Measurements from ENCODE around the gene COMMD1. TPM values are rescaled to one million over a fixed set of nuclear protein-coding genes. Genes with fewer than 3 reads are reported as not detected.
"Not testable (repeated sequence)": the region's sequence is repeated elsewhere in the genome, so short reads cannot be mapped to it uniquely, and the experiment has no call there.

The COMMD1 gene
- total RNA-seq, 2 experiments from 2014 or later, result 32.7 to 37.8 TPM

- CTCF ChIA-PET, result interaction anchor here (0.6 kb wide), 1 partner anchor 118 kb away, joined by 3 read pairs; no protein-coding TSS in a partner anchor
These were observed 205.0 kb downstream of the COMMD1 start for GRCh38 chr2:62110415-62111025.

GRCh38 chr2:62112179-62112578 is 206.7 kb downstream of the COMMD1 start:
- ChIA-PET CTCF (no interaction called here), POLR2A (no interaction called here)

More at GRCh38 chr2:62110415-62111025, 205.0 kb downstream of the COMMD1 start:
- POLR2A ChIA-PET, result no interaction called here

- POLR2A ChIA-PET, result no interaction called here
- CTCF ChIA-PET, result no interaction called here
These were observed 209.1 kb downstream of the COMMD1 start for GRCh38 chr2:62114564-62114963.

GRCh38 chr2:62116983-62117382 is 211.5 kb downstream of the COMMD1 start:
- ChIA-PET CTCF (no interaction called here), POLR2A (no interaction called here)

GRCh38 chr2:62118160-62118559 is 212.7 kb downstream of the COMMD1 start:
- CTCF ChIA-PET, result no interaction called here
- POLR2A ChIA-PET, result no interaction called here

GRCh38 chr2:62119311-62119974 is 214.0 kb downstream of the COMMD1 start:
- POLR2A ChIA-PET, result interaction anchor here (0.6 kb wide), 1 partner anchor 214 kb away, joined by 3 read pairs; the partner anchor contains the start of gene COMMD1
- CTCF ChIA-PET, result no interaction called here

GRCh38 chr2:62126239-62126638 is 220.8 kb downstream of the COMMD1 start:
- CTCF ChIA-PET, POLR2A ChIA-PET: not testable (repeated sequence)

GRCh38 chr2:62133320-62133823 is 227.9 kb downstream of the COMMD1 start:
- ChIA-PET POLR2A (no interaction called here), CTCF (no interaction called here)

- ChIA-PET CTCF (no interaction called here), POLR2A (no interaction called here)
These were observed 231.7 kb downstream of the COMMD1 start for GRCh38 chr2:62136956-62137830.

GRCh38 chr2:62140426-62141141 is 235.1 kb downstream of the COMMD1 start:
- ChIA-PET CTCF (no interaction called here), POLR2A (no interaction called here)

- ChIA-PET CTCF (no interaction called here), POLR2A (no interaction called here)
These were observed 235.8 kb downstream of the COMMD1 start for GRCh38 chr2:62141142-62141740.

- POLR2A ChIA-PET, result no interaction called here
These were observed 236.6 kb downstream of the COMMD1 start for GRCh38 chr2:62142054-62142453.

GRCh38 chr2:62143696-62144095 is 238.2 kb downstream of the COMMD1 start:
- ChIA-PET CTCF (no interaction called here), POLR2A (no interaction called here)

More at GRCh38 chr2:62142054-62142453, 236.6 kb downstream of the COMMD1 start:
- CTCF ChIA-PET, result interaction anchor here (0.6 kb wide), 1 partner anchor 806 kb away, joined by 3 read pairs; no protein-coding TSS in a partner anchor

- ChIA-PET POLR2A (no interaction called here), CTCF (no interaction called here)
These were observed 239.4 kb downstream of the COMMD1 start for GRCh38 chr2:62144689-62145477.

GRCh38 chr2:62145478-62146100 is 240.1 kb downstream of the COMMD1 start:
- ChIA-PET CTCF (no interaction called here), POLR2A (no interaction called here)

GRCh38 chr2:62146790-62147189 is 241.3 kb downstream of the COMMD1 start:
- CTCF ChIA-PET, POLR2A ChIA-PET: not testable (repeated sequence)

GRCh38 chr2:62147610-62148301 is 242.3 kb downstream of the COMMD1 start:
- ChIA-PET POLR2A (no interaction called here), CTCF (no interaction called here)

- CTCF ChIA-PET, result no interaction called here
- POLR2A ChIA-PET, result no interaction called here
These were observed 244.2 kb downstream of the COMMD1 start for GRCh38 chr2:62149708-62150107.

All from activated CD8-positive, alpha-beta memory T cell treated with anti-CD3 and anti-CD28 coated beads for 36 hours (primary cell).